Measurements from ENCODE around the gene NUDT5.
"Not testable (repeated sequence)": the region's sequence is repeated elsewhere in the genome, so short reads cannot be mapped to it uniquely, and the experiment has no call there.

The NUDT5 gene

DNA sequence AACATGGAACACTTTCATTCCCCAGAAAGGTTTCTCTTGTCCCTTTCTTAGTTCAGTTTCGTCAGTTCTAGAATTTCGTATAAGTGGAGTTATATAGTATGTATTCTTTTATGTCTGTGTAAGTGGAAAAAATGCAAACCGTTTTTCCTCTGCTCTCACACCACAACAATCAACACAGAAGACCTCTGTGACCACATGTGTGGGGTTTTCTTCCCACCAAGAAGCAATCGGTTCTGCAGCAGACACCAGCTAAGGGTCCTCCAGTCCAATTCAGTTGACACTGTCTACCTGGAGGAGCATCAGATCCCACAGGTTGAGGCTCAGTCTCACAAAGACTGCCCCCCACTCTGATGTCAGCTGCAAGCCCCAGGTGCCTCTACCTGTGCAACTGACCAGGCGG lies 6.5 kb upstream of the NUDT5 start:
- DNase-seq: no peak

DNA sequence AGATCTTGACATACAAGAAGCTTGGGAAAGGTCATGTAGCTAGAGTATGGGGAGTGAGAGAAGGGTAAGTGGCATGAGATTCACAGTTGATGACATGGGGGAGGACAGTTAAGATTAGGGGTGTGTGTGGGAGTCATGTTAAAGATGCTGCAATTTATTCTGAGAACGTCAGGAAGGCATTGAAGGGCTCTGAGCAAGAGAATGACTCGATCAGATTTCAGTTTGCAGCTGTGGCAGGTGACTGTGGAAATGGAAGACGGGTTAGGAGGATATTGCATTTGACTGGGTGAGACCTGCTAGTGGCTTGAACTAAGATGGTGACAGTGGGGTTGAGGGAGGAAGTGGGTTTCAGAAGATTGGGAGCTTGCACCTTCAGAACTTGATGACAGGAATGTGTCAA lies 5.9 kb upstream of the NUDT5 start:
- DNase-seq: no peak

DNA sequence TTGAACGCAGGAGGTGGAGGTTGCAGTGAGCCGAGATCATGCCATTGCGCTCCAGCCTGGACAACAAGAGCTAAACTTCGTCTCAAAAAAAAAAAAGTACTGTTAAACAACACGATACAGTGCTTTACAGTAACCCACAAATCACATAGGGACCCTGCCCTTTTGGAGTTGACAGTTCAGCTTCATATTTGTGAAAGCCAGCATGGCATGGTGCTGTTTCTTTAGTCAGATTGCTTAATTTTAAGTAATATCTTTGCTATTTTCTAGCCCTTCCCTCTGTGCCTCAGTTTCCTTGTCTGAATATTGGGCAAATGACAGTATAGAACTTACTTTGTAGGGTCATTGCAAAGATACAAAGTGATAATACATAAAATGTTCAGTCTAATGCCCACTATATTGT lies 5.2 kb upstream of the NUDT5 start:
- DNase-seq: no peak

GRCh38 chr10:12198156-12198555 lies 2.5 kb upstream of the NUDT5 start:
- DNase-seq: no peak

DNA sequence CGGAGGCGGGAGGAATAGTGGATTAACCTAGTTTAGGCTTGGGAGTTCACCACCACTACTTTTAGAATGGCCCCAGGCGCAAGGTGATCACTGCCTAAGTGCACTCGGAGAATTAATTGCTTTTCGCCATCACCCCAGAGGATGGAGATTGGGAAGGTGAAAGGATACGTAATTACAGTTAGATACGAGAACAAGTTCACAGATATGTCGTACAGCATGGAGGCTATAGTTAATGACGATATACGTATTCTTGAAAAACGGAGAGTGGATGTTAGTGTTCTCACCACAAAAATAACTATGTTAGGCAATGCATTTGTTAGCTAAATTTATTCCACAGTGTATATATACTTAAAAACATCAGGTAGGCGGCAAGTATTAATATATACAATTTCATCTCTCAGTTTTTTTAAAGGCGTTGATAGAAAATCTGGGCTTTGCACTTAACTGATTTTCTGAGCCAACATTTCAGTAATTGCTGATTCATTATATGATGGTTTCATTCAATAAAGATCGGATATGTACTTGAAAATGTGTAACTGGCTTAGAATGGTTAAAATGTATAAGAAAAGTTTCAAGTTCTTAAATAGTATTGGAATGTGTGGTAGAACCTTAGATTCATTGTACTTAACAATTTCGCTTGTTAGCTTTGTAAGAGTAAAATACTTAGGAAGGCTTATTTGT lies 980 bp upstream of the NUDT5 start:
- no peak for DNase-seq

DNA sequence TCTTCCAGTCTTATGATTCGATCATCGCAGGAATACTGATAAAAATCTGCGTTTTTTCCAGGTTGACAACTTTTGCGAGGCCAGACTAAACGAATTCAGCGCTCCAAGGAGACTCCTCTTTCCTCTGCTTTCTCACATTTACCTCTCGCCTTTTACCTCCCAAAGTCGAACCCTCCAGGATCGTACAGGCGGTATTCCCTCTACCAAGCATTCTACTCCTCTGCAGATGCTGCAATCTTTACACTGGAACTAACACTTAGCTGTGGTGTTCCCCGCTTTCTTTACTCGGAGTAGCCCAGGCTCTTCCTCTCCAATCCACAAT lies 449 bp downstream of the NUDT5 start:
- no peak for DNase-seq

GRCh38 chr10:12194752-12195271 lies 879 bp downstream of the NUDT5 start:
- DNase-seq: no peak

GRCh38 chr10:12193193-12193592 lies 2.5 kb downstream of the NUDT5 start:
- DNase-seq: no peak

- no peak for DNase-seq
Observed at GRCh38 chr10:12191715-12192114, 4.0 kb downstream of the NUDT5 start.

GRCh38 chr10:12189426-12189825 lies 6.3 kb downstream of the NUDT5 start:
- no peak for DNase-seq

DNA sequence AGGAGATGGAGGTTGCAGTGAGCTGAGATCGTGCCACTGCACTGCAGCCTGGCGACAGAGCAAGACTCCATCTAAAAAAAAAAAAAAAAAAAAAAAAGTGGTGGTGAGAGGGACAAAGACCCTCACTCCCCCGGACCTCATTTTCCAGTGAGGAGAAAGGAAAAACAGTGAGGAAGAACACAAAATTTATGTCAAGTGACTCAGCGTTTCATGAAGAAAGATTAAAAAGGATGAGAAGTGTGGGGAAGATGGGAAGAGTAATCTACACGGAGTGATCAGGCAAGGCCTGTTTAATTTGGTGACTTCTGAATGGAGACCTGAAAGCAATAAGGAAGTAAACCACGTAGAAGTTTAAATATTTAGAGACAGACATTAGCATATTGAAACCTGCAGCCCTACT lies 7.0 kb downstream of the NUDT5 start:
- DNase-seq: no peak

DNA sequence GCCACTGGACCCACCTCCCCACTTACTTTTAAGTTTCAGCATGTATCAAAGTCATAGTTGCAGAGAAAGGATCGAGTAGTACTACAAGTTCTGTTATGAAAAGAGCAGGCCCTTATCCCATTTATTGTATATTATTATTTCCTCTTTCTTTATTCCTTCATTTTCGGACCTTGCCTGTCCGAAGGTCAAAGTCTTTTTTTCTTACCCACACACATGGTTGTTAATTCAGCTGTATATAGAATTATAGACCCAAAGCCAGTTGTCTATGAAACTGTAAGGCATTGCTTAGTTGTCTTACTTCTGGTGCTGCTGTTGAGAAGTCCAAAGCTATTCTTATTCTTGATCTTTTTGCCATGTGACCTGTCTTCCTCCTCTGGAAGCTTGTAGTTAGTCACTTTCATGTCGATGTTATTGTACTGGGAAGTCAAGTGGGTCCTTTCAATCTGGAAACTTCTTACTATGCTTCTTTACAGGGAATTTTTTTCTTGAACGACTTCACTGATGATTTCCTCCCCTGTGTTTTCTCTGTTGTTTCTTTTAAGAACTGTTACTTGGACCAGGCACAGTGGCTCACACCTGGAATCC lies 8.3 kb downstream of the NUDT5 start:
- DNase-seq: no peak

DNA sequence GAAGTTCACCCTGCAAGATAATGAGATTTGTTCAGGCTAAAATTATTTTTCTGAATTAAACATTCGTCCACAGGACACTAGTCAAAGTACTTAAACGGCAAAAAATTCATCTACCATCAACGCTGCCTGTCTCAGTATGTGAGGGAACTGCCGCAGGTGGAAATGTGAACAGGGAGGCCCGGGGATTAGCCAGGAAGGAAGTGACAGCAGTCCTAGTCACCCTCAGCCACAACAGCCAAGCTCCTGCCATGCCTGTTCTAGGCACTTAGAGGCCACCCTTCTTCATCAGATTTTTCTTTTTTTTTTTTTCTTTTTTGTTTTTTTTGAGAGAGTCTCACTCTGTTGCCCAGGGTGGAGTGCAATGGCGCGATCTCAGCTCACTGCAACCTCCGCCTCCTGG lies 9.4 kb downstream of the NUDT5 start:
- no peak for DNase-seq

GRCh38 chr10:12184165-12184564 lies 11.5 kb downstream of the NUDT5 start:
- no peak for DNase-seq

- no peak for DNase-seq
Observed at GRCh38 chr10:12181065-12181775, 14.5 kb downstream of the NUDT5 start.

- DNase-seq: no peak
Observed at GRCh38 chr10:12180221-12180974, 15.3 kb downstream of the NUDT5 start.

DNA sequence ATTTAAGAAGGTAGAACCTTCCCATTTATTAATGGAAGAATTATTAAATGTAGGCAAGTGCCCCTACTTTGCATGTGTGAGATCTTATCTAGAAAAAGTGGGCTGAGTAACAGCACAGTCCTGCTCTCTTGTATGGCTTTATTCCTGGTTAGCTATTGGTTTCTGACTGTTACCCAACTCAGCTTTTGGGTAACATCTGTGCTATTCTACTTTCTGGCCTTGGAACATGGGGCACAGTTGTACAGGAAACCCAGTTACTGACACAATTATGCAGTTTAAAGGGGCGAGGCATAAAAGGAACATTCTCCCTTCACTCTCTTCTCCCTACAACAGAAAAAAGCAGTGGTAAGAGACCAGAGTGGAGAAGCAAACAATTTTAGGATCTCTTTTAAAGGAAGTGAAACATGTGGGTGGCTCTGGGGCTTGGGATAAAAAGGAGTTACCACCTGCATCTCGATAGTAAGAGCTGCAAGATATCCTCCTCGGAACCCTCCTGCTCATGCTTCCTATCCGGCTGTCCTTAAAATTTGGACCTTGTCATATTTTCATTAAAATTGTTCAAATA lies 16.0 kb downstream of the NUDT5 start:
- no peak for DNase-seq

- no peak for DNase-seq
Observed at GRCh38 chr10:12177642-12178041, 18.0 kb downstream of the NUDT5 start.

DNA sequence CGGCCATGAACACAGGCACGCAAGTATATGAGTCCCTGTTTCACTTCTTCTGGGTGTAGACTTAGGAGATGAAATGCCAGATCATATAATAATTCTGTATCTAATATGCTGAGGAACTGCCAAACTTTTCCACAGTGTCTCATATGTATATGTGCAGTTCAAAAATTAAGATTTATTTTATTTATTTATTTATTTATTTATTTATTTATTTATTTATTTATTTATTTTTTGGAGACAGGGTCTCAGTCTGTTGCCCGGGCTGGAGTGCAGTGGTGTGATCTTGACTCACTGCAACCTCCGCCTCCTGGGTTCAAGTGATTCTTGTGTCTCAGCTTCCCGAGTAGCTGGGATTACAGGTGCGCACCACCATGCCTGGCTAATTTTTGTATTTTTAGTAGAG lies 24.2 kb downstream of the NUDT5 start:
- not testable (repeated sequence) for DNase-seq

- DNase-seq: no peak
Observed at GRCh38 chr10:12165999-12166775, 29.5 kb downstream of the NUDT5 start.

DNA sequence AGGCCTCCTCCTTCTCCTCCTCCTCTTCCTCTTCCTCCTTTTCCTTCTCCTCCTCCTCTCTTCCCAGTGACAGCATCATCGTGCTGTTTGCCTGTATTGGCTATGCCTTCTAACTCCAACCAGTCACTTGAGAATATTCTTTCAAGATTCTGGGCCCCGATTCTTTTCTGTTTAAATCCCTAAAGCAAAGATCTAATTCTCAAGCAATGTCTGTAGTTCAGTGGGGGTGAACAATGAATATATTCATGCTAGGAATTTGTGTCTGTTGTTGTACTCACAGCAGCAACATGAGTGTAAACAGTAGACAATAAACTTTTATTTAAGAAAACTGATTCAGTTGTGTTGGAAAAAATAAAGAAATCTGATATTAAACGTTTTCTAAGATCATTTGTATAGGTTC lies 30.7 kb downstream of the NUDT5 start:
- no peak for DNase-seq

- DNase-seq: no peak
Observed at GRCh38 chr10:12164085-12164484, 31.6 kb downstream of the NUDT5 start.

DNA sequence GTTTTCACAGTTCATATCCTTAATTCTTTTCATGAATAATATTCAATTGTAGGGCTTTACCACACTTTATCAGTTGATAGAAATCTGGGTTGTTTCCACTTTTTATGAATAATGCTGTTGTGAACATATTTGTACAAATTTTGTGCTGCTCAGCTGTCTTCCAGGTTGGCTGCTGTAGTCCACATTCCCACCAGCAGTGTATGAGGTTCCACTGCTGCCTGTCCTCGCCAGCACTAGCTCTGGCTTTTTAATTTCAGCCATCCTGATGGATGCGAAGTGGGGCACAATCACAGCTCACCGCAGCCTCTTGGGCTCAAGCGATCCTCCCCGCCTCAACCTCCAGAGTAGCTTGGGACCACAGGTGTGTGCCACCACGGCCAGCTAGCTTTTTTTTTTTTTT lies 32.8 kb downstream of the NUDT5 start:
- no peak for DNase-seq

Data from NCI-H446 treated with DMSO at 0.1 percent for 48 hours (cell line).